Erythroblast (primary cell): ENCODE data around the gene VKORC1L1.

Experiments
- GATA1 ChIP-seq: IDR thresholded peaks from 2 replicates; pipeline ENCODE4 v1.6.1; 2011; ENCODE audit warnings: low read depth, mild to moderate bottlenecking, control low read depth, low read length, moderate library complexity
- POLR2A ChIP-seq: IDR thresholded peaks from 2 replicates; pipeline ENCODE4 v1.6.1; 2011; ENCODE audit warnings: mild to moderate bottlenecking, low read length

DNA sequence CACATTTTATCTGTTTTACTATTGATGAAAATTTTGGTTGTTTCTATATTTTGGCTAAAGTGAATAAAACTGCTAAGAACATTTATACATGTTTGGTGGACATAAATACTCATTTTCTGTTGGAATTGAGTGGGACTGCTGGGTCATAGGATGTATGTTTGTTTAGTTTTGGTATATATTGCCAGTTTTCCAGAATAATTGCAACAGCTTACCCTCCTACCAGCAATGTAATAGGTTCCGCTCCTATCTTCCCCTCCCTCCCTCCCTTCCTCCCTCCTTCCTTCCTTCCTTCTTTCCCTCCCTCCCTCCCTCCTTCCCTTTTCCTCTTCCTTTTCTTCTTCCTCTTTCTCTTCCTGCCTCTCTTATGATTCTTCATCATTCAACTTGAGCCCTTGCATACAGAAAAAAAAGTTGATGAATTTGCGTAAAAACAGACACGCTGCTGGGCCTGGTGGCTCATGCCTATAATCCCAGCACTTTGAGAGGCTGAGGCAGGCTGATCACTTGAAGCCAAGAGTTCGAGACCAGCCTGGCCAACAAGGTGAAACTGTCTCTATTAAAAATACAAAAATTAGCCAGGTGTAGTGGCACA, 23.5 kb downstream of the VKORC1L1 start:
- TF ChIP-seq POLR2A: no peak
- TF ChIP-seq GATA1: no peak
